ENCODE measurements around the gene PDK2. TPM values are rescaled to one million over a fixed set of nuclear protein-coding genes. Genes with fewer than 3 reads are reported as not detected.

PDK2 gene
- total and polyA plus RNA-seq, 2 of the 4 experiments (the other 2 are of a cell fraction): 26.7 to 104 TPM

DNA sequence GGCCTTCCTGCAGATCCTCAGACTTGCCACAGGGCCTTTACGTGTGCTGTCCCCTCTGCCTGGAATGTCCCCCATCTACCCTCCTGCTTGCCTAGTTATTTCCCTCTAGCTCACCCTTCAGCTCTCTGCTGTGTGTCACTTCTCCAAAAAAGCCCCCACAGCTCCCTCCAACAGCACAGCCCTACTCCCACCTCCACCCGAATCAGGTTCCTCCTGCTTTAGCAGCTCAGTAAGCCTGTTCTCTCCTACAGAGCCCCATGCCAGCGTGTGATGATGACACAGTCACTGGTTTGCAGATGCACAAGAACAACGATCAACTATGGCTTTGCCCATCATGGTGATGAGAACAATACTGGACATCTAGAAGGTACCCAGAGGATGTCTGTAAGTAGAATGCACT lies 41.9 kb downstream of the PDK2 start:
- TF ChIP-seq RCOR1 (IDR thresholded peaks at IDR 0.05; ENCODE audit: insufficient replicate concordance, low read length) (no peak), SMC3 (IDR thresholded peaks at IDR 0.05; ENCODE audit: low read depth, low read length) (no peak), CTCF (conservative IDR thresholded peaks at IDR 0.05; ENCODE audit: low read depth, low read length) (no peak), NFE2L2 (IDR thresholded peaks at IDR 0.05; ENCODE audit: low read depth, low read length) (no peak), BHLHE40 (IDR thresholded peaks at IDR 0.05; ENCODE audit: low read depth, low read length) (no peak), RFX5 (IDR thresholded peaks at IDR 0.05; ENCODE audit: low read depth, low read length) (no peak), RAD21 (IDR thresholded peaks at IDR 0.05; ENCODE audit: low read length) (no peak), USF2 (IDR thresholded peaks at IDR 0.05; ENCODE audit: low read depth, low read length) (no peak), CEBPB (IDR thresholded peaks at IDR 0.05; ENCODE audit: low read depth, low read length) (no peak), MAZ (IDR thresholded peaks at IDR 0.05; ENCODE audit: borderline replicate concordance, low read depth, low read length) (no peak), MAFK (IDR thresholded peaks at IDR 0.05; ENCODE audit: low read depth, low read length) (no peak), FOS (IDR thresholded peaks at IDR 0.05; ENCODE audit: low read depth, low read length) (no peak), CHD1 (IDR thresholded peaks at IDR 0.05; ENCODE audit: low read depth, low read length) (no peak)
- peaks cover 4% of the 10 kb centered on the region for H3K9me1 ChIP-seq (ENCODE audit: insufficient read depth, low read length)
- DNase-seq: no peak
- peaks cover 63% of the 10 kb centered on the region for H4K20me1 ChIP-seq (ENCODE audit: insufficient read depth, low read length)
- in situ Hi-C loops (cut with MboI; ENCODE audit: low sequenced_read_pairs): no loop called here
- peaks cover 73% of the 10 kb centered on the region for H3K36me3 ChIP-seq (ENCODE audit: control insufficient read depth, insufficient read depth, low read length)
- no peak overlapping the region for H2BK15ac ChIP-seq (ENCODE audit: low read depth, low read length)
- no peaks in the 10 kb centered on the region for H3K27me3 ChIP-seq (ENCODE audit: control insufficient read depth, insufficient read depth, low read length)
- H3K4me3 ChIP-seq (ENCODE audit: insufficient read depth, low read depth, low read length): no peak overlapping the region
- H3K4me1 ChIP-seq (ENCODE audit: control insufficient read depth, insufficient read depth, low read length): peaks cover 13% of the 10 kb centered on the region
- no peak overlapping the region for H3K4me2 ChIP-seq (ENCODE audit: low read depth, low read length)
- 94% methylated on average over 2 of the region's 4 CpGs; no CpG with 5 or more reads in 1 of the 2 experiments for WGBS, 2 experiments (ENCODE audit: extremely low coverage in 2 of 2, insufficient read length in 1 of 2)
- dilution Hi-C loops (cut with HindIII; ENCODE audit: low sequenced_read_pairs, unreplicated experiment): no loop called here
- H3K27ac ChIP-seq (ENCODE audit: insufficient read depth, low read length): no peak overlapping the region
- no peak overlapping the region for H2AK9ac ChIP-seq (replicated peaks; ENCODE audit: low read depth, low read length, poor library complexity)
- H3K4ac ChIP-seq (ENCODE audit: low read depth, low read length): no peak overlapping the region
- POLR2A ChIA-PET (ENCODE audit: unreplicated experiment): no interaction called here
- intact Hi-C loops (cut with micrococcal nuclease): no loop called here
- CTCF ChIA-PET: interaction anchor here (0.9 kb wide), 1 partner anchor 42 kb away, joined by 3 read pairs; no protein-coding TSS in a partner anchor
- no peak overlapping the region for H2AFZ ChIP-seq (replicated peaks; ENCODE audit: low read length, poor library complexity)
- no peak overlapping the region for H3K14ac ChIP-seq (replicated peaks; ENCODE audit: low read depth, low read length)
- H3K9ac ChIP-seq (ENCODE audit: low read depth, low read length): no peak overlapping the region
- no peak overlapping the region for H2AK5ac ChIP-seq (ENCODE audit: low read depth, low read length)
- H4K91ac ChIP-seq (ENCODE audit: insufficient read depth, low read depth, low read length): no peak overlapping the region
- H4K8ac ChIP-seq (ENCODE audit: low read depth in 2 of 2, low read length in 2 of 2): no peak overlapping the region
- no peak overlapping the region for H2BK20ac ChIP-seq (ENCODE audit: low read depth, low read length)
- no peak for ATAC-seq (ENCODE audit: low read depth)
- H3K23ac ChIP-seq (ENCODE audit: low read depth, low read length): no peak overlapping the region
- H4K5ac ChIP-seq (ENCODE audit: low read depth, low read length): no peak overlapping the region
- BruUV-seq (replicated peaks): no TSS peak
- H3K56ac ChIP-seq (ENCODE audit: extremely low read depth, insufficient read depth, low read length): no peak overlapping the region
- no peak overlapping the region for H2BK120ac ChIP-seq (ENCODE audit: low read depth, low read length)
- no peaks in the 10 kb centered on the region for H3K9me3 ChIP-seq (ENCODE audit: control insufficient read depth, insufficient read depth, low read length)
- H2BK5ac ChIP-seq (ENCODE audit: low read depth, low read length, poor library complexity, severe bottlenecking): no peak overlapping the region
- no peak overlapping the region for H3K18ac ChIP-seq (ENCODE audit: low read depth, low read length)
- peaks cover 30 to 77% of the 10 kb centered on the region in 2 experiments for H3K79me1 ChIP-seq (ENCODE audit: low read depth in 1 of 2, low read length in 2 of 2)
